MG63 (cell line): ENCODE results near the gene CLDN25. TPM values are rescaled to one million over a fixed set of nuclear protein-coding genes. Genes with fewer than 3 reads are reported as not detected.
"Not testable (repeated sequence)": the region's sequence is repeated elsewhere in the genome, so short reads cannot be mapped to it uniquely, and the experiment has no call there.

Experiments used
- DNase-seq: peaks from one replicate; pipeline ENCODE4 v3.0.0-alpha.2; 2020
- H3K27me3 ChIP-seq: fragments of 250-450 bp; sonication (Bioruptor Pico); 2 replicates; pipeline ENCODE4 v1.5.1; 2020; ENCODE audit warnings: mild to moderate bottlenecking, moderate library complexity
- H3K36me3 ChIP-seq: fragments of 250-450 bp; sonication (Bioruptor Pico); 2 replicates; pipeline ENCODE4 v1.5.1; 2020; ENCODE audit warnings: mild to moderate bottlenecking, moderate library complexity
- H3K4me3 ChIP-seq: fragments of 250-450 bp; sonication (Bioruptor Pico); 2 replicates; pipeline ENCODE4 v1.5.1; 2020; ENCODE audit warnings: mild to moderate bottlenecking, moderate library complexity
- H3K9me3 ChIP-seq: fragments of 250-450 bp; sonication (Bioruptor Pico); 2 replicates; pipeline ENCODE4 v1.5.1; 2020; ENCODE audit warnings: mild to moderate bottlenecking, moderate library complexity
- total RNA-seq: library from RNA; depleted of rRNA; stranded (reverse); fragments of >200 nt; shearing (Covaris generic); gene quantifications from 2 replicates; pipeline ENCODE4 v1.2.3, GENCODE V29; 2014; ENCODE audit warnings: low replicate concordance; rRNA removed

Gene CLDN25
- not detected in 2 replicates for total RNA-seq

DNA sequence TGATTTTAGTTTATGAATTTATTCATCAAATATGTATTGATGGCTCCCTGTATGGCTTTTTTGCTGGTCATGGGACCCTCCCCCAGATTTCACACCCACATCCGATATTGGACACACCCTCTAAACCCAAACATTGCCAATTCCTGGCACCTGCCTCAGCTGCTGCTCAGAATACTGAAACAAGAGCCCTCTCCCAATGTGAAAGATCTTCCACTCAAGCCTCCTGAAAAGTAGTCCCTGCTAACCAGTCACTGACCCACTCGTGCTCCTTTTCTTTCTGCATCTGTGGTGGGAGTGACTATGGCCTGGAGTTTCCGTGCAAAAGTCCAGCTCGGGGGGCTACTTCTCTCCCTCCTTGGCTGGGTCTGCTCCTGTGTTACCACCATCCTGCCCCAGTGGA, at the start of gene CLDN25:
Gene CLDN25 (plus strand): TSS at position 301 of the 400 bp plus-strand sequence. CDS start 0 bp downstream, at position 301.
- no peak for DNase-seq
- Histone ChIP-seq H3K4me3 (no peak within 1 kb of the TSS), H3K36me3 (no peaks in the 10 kb centered on the region), H3K27me3 (peaks cover 14% of the 10 kb centered on the region), H3K9me3 (no peaks in the 10 kb centered on the region)

DNA sequence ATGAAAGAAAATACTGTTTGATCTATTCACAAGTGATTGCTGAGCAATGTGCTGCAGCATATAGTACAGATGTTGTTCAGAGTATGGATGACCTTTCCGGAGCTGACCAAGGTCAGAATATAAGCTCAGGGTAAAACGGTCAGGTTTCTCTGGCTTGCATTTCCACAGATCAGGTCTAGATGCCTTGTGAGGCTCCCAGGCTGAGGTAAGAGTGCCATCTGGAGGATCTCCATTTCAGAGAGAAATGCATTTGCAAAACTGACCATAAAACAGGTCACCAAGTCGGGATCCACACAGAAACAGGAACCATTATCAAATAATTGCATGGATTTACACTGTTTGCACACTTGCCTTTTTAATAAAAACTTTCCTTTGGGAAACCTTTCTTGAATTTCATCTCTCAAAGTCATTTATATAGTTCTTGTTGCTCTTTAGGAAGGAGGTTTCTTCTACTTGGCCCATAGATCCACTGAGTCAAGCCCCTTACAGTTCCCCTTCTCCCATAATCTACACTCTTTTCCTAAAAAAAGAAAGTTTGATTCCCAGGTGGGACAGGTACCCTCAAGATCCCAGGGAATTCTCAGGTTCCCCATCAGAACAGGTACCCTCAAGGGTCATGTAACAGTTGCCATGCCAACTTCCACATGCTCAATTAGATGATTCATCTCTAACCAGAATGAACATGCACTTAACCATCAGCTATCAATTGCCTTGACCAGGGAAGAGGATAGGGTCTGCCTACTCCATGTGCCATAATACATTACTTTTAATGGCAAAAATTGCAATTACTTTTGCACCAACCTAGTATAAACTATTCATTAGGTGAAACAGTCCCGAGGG, 48.5 kb upstream of the CLDN25 start:
- Histone ChIP-seq H3K36me3 (peaks cover 15% of the 10 kb centered on the region), H3K9me3 (no peaks in the 10 kb centered on the region), H3K27me3 (no peaks in the 10 kb centered on the region), H3K4me3 (no peak overlapping the region)
- peak; percentile 42 for DNase-seq

DNA sequence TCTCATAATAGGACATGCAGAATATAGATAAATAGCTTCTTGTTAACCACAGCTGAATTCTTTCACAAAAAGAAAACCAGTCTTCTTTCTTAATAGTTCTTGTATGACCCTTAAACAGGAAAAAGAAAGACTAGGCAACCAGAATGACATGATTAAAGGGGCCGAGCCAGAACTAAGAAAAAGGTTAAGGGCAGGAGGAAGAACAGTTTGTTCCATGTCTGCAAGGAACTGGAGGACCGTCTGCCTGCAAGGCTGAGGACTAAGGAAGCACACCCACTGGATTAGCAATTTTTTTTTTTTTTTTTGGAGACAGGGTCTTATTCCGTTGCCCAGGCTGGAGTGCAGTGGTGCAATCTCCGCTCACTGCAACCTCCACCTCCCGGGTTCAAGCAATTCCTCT, 47.5 kb upstream of the CLDN25 start:
- H3K36me3 ChIP-seq: peaks cover 23% of the 10 kb centered on the region
- DNase-seq: no peak
- no peaks in the 10 kb centered on the region for H3K9me3 ChIP-seq

DNA sequence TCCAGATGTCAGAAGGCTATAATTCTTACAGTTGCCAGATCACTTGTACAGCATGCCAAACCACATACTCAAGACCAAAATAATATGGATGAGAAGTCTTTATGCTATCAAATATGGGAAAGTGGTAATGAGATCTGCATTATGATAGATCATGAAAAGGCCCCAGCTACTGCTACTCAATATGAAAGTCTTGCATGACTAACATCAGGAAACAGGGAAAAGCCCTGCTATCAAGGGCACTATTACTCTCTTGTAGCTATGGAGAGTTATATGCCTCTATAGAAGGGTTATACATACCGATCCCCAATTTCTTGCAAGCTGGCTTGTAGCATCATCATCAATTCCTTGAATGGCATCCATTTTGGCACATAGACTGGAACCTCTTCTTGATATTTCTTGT, 43.3 kb upstream of the CLDN25 start:
- H3K9me3 ChIP-seq: no peaks in the 10 kb centered on the region
- peaks cover 56% of the 10 kb centered on the region for H3K36me3 ChIP-seq
- no peak for DNase-seq
- H3K4me3 ChIP-seq: no peak overlapping the region
- no peaks in the 10 kb centered on the region for H3K27me3 ChIP-seq

More for the DNA sequence above, 47.5 kb upstream of the CLDN25 start:
- no peaks in the 10 kb centered on the region for H3K27me3 ChIP-seq
- H3K4me3 ChIP-seq: no peak overlapping the region

DNA sequence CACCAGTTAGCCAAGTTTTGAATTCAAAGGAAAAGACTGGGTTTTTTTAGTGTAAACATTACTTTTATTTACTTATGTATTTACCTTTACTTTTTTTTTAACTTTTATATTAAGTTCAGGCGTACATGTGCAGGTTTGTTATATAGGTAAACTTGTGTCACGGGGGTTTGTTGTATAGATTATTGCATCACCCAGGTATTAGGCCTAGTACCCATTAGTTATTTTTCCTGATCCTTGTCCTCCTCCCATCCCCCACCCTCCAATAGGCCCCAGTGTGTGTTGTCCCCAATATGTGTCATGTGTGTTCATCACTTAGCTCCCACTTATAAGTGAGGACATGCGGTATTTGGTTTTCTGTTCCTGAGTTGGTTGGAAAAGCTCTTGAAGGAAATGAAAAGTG, 26.7 kb upstream of the CLDN25 start:
- DNase-seq: no peak
- Histone ChIP-seq H3K4me3 (no peak overlapping the region), H3K27me3 (no peaks in the 10 kb centered on the region), H3K9me3 (no peaks in the 10 kb centered on the region), H3K36me3 (peaks cover 49% of the 10 kb centered on the region)

DNA sequence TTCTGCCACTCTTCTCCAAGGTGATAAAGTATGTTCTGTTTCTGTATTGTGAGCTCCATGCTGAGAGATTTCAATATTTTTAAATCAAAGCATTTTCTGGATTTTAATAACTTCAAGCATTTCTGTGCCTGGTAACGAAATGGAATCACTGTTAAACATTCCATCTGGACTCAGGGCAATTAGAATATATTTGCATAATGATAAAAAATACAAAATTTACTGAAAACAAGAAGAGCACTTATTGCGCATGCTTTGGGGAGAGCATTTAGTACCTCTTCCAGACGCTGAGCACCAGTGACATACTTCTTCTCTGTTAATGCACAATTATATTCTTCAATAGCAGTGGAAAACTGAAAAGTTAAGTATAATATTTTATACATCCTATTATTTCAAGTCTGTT, 19.4 kb upstream of the CLDN25 start:
- no peaks in the 10 kb centered on the region for H3K9me3 ChIP-seq
- no peak for DNase-seq
- no peak overlapping the region for H3K4me3 ChIP-seq
- peaks cover 70% of the 10 kb centered on the region for H3K36me3 ChIP-seq
- H3K27me3 ChIP-seq: no peaks in the 10 kb centered on the region

DNA sequence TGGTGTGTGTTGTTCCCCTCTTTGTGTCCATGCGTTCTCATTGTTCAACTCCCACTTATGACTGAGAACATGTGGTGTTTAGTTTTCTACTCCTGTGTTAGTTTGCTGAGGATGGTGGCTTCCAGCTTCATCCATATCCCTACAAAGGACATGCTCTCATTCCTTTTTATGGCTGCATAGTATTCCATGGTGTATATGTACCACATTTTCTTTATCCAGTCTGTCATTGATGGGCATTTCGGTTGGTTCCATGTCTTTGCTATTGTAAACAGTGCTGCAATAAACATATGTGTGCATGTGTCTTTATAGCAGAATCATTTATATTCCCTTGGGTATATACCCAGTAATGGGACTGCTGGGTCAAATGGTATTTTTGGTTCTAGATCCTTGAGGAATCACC, 16.6 kb upstream of the CLDN25 start:
- H3K27me3 ChIP-seq, H3K4me3 ChIP-seq, H3K9me3 ChIP-seq, DNase-seq: not testable (repeated sequence)
- H3K36me3 ChIP-seq: peaks cover 64% of the 10 kb centered on the region

DNA sequence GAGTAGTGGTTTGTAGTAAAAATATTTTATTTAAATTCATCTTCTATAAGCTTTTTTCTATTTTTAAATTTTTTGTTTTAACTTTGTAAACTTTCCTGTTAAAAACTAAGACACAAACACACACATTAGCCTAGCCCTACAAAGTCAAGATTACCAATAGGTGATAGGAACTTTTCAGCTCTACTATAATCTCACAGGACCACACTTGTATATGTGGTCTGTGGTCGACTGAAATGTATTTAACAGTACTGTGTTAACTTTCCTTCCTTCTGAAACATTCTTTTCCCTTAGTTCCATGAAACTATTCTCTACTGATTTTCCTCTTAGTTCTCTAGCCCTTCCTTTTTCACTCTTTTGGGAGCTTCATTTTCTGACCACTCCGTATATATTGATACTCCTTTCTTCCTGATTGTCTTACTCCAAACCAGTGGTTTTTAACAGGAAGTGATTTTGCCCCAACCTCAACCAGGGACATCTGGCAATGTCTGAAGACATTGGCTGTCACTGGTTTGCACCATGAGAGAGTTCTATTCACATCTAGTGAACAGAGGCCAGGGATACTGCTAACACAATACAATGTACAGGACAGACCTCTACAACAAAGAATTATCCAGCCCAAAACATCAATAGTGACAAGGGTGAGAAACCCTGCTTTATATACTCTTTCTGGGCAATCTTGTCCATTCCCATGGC, 14.9 kb upstream of the CLDN25 start:
- no peak overlapping the region for H3K4me3 ChIP-seq
- H3K9me3 ChIP-seq: no peaks in the 10 kb centered on the region
- DNase-seq: no peak
- peaks cover 63% of the 10 kb centered on the region for H3K36me3 ChIP-seq
- no peaks in the 10 kb centered on the region for H3K27me3 ChIP-seq

DNA sequence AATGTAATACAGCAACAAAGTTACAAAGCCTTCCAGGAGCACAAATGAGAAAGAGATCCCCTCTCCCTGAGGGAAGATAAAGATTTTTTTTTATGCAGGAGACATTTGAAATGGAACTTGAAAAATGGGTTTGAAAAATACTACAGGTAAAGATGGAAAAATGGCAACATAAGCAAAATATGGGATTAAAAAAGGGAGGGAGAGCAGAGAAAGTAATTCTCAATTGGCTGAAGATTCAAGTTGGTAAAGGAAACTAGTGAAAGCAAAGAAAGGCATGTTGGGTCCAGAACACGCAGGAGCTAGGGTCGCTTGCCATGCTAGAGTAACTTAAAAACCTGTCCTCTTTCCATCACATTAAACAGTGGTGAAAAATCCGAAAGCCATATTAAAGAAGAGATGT, 7.6 kb upstream of the CLDN25 start:
- H3K4me3 ChIP-seq: peak overlapping the region; percentile 95
- H3K27me3 ChIP-seq: peaks cover 6% of the 10 kb centered on the region
- no peaks in the 10 kb centered on the region for H3K9me3 ChIP-seq
- H3K36me3 ChIP-seq: peaks cover 25% of the 10 kb centered on the region
- DNase-seq: no peak

DNA sequence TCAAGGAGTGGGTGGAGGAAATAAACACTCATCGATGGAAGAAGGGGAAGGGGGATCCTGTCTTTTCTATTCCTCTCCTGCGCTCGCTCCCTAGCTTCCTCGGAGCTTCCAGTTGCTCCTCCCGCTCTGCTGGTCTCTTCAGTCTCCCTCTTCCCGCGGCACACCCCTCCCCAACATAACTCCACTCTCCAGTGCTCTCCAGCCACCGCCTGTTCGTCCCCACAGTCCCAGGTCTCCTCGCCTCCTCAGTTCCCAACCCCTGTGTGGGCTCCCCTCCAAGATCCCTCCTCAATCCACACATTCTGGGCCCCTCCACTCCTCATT, 6.5 kb upstream of the CLDN25 start:
- no peaks in the 10 kb centered on the region for H3K9me3 ChIP-seq
- peak; percentile 45 for DNase-seq
- peak overlapping the region; percentile 95 for H3K4me3 ChIP-seq
- H3K27me3 ChIP-seq: peaks cover 6% of the 10 kb centered on the region
- peaks cover 15% of the 10 kb centered on the region for H3K36me3 ChIP-seq

DNA sequence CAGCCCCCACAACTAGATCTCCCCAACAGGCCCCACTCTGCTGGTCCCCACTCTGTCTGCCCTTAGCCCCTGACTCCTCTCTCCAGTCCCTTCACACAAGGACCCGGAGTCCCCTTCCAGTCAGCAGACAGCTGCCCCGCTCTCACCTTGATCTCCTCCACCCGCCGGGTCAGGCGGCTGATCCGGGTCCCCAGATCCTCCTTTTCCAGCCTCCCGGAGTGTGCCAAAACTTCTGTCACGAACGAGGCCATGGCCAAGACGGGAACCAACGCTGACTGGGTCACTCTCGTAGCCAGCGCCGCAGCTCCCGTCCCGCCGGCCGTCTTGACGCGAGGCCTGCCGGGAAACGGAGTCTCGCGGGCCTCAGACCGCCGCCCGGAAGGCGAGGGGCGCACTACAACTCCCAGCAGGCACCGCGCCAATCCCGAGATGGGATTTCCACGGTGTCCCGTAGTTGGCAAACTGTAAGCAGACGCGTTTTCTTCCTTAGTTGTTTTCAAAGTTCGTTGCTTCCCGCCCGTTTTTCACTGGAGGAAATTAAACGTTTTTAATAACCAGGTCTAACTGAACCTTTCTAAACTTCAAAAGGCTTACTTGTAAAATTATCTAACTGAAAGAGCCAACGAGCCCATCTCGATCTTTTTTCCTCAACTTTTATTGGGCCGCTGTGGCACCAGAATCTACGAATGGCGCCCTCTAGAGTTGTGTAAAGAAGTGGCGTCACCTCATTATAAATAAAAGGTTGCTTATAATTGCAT, 6.0 kb upstream of the CLDN25 start, which contains the start of gene ZW10:
Gene ZW10 (minus strand): TSS at position 277 of the 758 bp plus-strand sequence. CDS start 26 bp downstream, at position 251.
- peaks cover 6% of the 10 kb centered on the region for H3K27me3 ChIP-seq
- H3K4me3 ChIP-seq: peak within 1 kb of the TSS; percentile 95
- peak; percentile 98 for DNase-seq
- H3K36me3 ChIP-seq: peaks cover 10% of the 10 kb centered on the region
- no peaks in the 10 kb centered on the region for H3K9me3 ChIP-seq

DNA sequence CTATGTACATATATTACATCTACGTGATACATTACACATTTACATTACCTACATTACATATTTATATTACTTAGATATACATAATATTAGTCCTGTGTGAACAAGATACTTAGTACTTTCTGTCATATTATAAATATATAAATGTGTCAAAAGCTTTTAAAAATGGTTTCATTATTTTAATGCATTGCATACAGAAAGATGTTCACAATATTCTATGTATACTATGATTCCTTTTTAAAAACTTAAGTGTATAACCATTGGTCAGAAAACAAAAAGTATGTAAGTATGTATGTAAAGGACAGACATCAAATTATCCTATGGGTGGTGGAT, 5.5 kb upstream of the CLDN25 start:
- Histone ChIP-seq H3K9me3 (no peaks in the 10 kb centered on the region), H3K27me3 (peaks cover 7% of the 10 kb centered on the region), H3K4me3 (peak overlapping the region; percentile 95), H3K36me3 (peaks cover 6% of the 10 kb centered on the region)
- no peak for DNase-seq

DNA sequence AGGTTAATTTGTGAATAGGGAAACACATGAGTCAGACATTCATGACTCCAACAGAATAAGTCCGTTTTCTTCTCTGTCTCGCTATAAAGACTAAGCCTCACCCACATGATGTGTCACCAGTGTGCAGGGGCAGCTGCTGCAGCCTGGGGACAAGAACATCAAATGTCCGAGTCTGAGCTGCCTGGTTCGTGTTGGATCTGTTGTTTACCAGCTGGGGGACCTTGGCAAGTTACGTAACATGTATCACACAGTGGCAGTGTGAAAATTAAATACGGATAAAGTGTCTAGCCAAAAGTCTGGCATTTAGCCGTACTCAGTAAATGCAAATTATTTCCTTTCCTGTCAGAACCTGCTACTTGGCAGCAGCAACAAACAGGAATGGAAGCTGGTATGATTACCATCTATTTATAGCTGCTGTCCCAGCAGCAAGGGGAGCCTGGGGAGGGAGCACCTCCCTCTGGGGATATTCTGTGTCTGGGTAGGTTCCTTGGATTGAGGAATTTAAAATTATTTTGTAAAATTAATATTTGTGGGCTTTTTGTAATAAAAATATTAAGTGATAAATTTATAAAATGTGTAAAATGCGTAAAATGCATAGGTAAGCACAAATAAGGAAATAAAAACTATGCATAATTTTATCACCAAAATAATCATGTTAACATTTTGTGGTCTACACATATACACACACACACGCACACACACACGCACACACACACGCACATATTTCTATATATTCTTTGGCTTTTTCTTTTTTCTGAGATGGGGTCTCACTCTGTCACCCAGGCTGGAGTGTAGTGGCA, 1.3 kb upstream of the CLDN25 start:
- Histone ChIP-seq H3K27me3 (peaks cover 12% of the 10 kb centered on the region), H3K4me3 (no peak overlapping the region), H3K9me3 (no peaks in the 10 kb centered on the region), H3K36me3 (no peaks in the 10 kb centered on the region)
- DNase-seq: no peak

DNA sequence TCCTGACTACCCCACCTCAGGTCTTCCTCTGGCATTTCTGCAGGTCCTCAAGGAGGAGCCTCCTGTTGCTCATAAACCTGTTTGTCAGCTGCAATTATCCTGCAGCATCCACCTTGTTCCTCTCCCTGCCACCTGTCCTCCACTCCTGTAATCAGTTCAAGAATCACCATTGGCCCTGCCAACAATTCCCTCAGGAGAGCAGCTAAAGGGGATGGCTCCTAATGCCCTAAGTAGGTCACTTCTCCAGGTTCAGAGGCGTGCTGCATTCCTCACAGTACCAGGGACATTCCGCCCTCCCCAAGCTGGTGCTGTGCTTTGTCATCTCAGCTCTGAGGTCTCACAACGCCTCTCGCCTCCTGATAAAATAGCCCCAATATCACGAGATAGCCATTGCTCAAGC, 2.1 kb downstream of the CLDN25 start:
- H3K36me3 ChIP-seq: no peaks in the 10 kb centered on the region
- no peak for DNase-seq
- no peaks in the 10 kb centered on the region for H3K9me3 ChIP-seq
- peaks cover 10% of the 10 kb centered on the region for H3K27me3 ChIP-seq
- H3K4me3 ChIP-seq: no peak overlapping the region

DNA sequence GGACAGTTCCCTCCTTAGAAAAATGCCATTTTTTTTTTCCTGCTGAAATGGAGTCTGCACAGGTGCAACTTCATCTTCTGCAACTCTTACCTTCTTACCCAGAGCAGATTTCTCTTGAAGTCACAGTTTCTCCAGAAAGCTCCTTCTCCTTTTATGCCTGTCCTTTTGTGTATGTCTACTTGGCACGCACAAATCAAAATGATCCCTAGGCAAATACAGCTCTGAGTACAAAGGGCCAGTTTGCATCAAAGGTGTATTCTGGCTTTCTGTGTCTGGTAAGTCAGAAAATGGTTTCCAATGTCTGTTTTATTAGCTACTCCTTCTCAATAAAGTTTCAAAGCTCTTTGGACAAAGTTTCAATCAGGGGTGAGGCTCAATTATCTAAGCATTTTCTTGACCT, 2.5 kb downstream of the CLDN25 start:
- H3K27me3 ChIP-seq: peaks cover 10% of the 10 kb centered on the region
- no peak for DNase-seq
- no peaks in the 10 kb centered on the region for H3K9me3 ChIP-seq
- no peaks in the 10 kb centered on the region for H3K36me3 ChIP-seq
- no peak overlapping the region for H3K4me3 ChIP-seq

DNA sequence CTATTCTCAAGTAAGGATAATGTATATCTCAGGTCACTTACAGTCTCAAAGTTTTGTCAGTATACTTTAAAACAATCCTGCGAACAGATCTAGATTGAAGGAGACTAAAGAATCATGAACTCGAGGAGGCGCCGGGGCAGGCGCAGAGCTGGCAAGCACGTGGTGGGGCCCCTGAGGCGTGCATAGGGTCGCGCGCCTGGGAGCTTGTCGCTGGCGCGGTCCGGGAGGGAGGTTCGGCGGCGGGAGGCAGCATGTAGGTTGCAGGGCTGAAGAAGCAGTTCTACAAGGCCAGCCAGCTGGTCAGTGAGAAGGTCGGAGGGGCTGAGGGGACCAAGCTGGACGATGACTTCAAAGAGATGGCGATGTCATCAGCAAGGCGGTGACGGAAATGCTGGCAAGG, 9.4 kb downstream of the CLDN25 start:
- not testable (repeated sequence) for H3K4me3 ChIP-seq, DNase-seq, H3K27me3 ChIP-seq, H3K9me3 ChIP-seq, H3K36me3 ChIP-seq
